HG02884 (cell line): ENCODE measurements around the gene TRIM31.
"Not testable (repeated sequence)": the region's sequence is repeated elsewhere in the genome, so short reads cannot be mapped to it uniquely, and the experiment has no call there.

Experiments
- ATAC-seq: cut with Tn5 transposase; IDR thresholded peaks from one replicate; pipeline ENCODE4 v1.9.1; 2021; ENCODE audit warnings: mild to moderate bottlenecking, moderate library complexity; ENCODE audit not compliant: unreplicated experiment

Gene TRIM31

GRCh38 chr6:30149858-30150550 lies 37.1 kb upstream of the TRIM31 start:
- no peak for ATAC-seq

- ATAC-seq = no peak
Observed at GRCh38 chr6:30149234-30149633, 36.3 kb upstream of the TRIM31 start.

GRCh38 chr6:30147096-30147495 lies 34.2 kb upstream of the TRIM31 start:
- no peak for ATAC-seq

- no peak for ATAC-seq
Observed at GRCh38 chr6:30145818-30146217, 32.9 kb upstream of the TRIM31 start.

- no peak for ATAC-seq
Observed at GRCh38 chr6:30144811-30145210, 31.9 kb upstream of the TRIM31 start.

- ATAC-seq = no peak
Observed at GRCh38 chr6:30143780-30144179, 30.9 kb upstream of the TRIM31 start.

- no peak for ATAC-seq
Observed at GRCh38 chr6:30142665-30143064, 29.8 kb upstream of the TRIM31 start.

- ATAC-seq = not testable (repeated sequence)
Observed at GRCh38 chr6:30140240-30140639, 27.4 kb upstream of the TRIM31 start.

- ATAC-seq = no peak
Observed at GRCh38 chr6:30136570-30137286, 23.8 kb upstream of the TRIM31 start.

- ATAC-seq = no peak
Observed at GRCh38 chr6:30135757-30136156, 22.9 kb upstream of the TRIM31 start, which contains the start of gene TRIM40. TRIM40 (plus strand) TSS chr6:30136140; CDS start chr6:30137037, 897 bp downstream.

- no peak for ATAC-seq
Observed at GRCh38 chr6:30135147-30135546, 22.3 kb upstream of the TRIM31 start.

- no peak for ATAC-seq
Observed at GRCh38 chr6:30131947-30132497, 19.1 kb upstream of the TRIM31 start.

- ATAC-seq = no peak
Observed at GRCh38 chr6:30130887-30131862, 18.3 kb upstream of the TRIM31 start.

- ATAC-seq = no peak
Observed at GRCh38 chr6:30130179-30130679, 17.3 kb upstream of the TRIM31 start.

- no peak for ATAC-seq
Observed at GRCh38 chr6:30129265-30130178, 16.6 kb upstream of the TRIM31 start.

- no peak for ATAC-seq
Observed at GRCh38 chr6:30127238-30128093, 14.6 kb upstream of the TRIM31 start.

- ATAC-seq = no peak
Observed at GRCh38 chr6:30122515-30122914, 9.6 kb upstream of the TRIM31 start.

GRCh38 chr6:30121446-30122366 lies 8.8 kb upstream of the TRIM31 start:
- no peak for ATAC-seq
